HFFc6 (cell line): ENCODE data around the gene DGLUCY. TPM values are rescaled to one million over a fixed set of nuclear protein-coding genes. Genes with fewer than 3 reads are reported as not detected.

Source experiments
- DNase-seq: peaks from one replicate; pipeline ENCODE4 v3.0.0-alpha.2; 2018
- H3K27ac Mint-ChIP-seq: 2 replicates; pipeline ENCODE4 v1.8.0; 2020; ENCODE audit warnings: mild to moderate bottlenecking, mixed read lengths
- H3K27me3 Mint-ChIP-seq: 2 replicates; pipeline ENCODE4 v1.8.0; 2021; ENCODE audit warnings: mild to moderate bottlenecking, moderate library complexity, mixed read lengths; ENCODE audit not compliant: insufficient read depth
- H3K36me3 Mint-ChIP-seq: 2 replicates; pipeline ENCODE4 v1.8.0; 2021; ENCODE audit warnings: low read depth, mixed read lengths
- H3K4me1 Mint-ChIP-seq: 2 replicates; pipeline ENCODE4 v1.8.0; 2020; ENCODE audit warnings: low read depth, mixed read lengths
- H3K4me3 Mint-ChIP-seq: 2 replicates; pipeline ENCODE4 v1.8.0; 2020; ENCODE audit warnings: mild to moderate bottlenecking, moderate library complexity, mixed read lengths
- H3K9me3 Mint-ChIP-seq: 2 replicates; pipeline ENCODE4 v1.8.0; 2020; ENCODE audit warnings: mild to moderate bottlenecking, mixed read lengths
- total RNA-seq, 6 experiments: library from RNA; stranded (reverse); fragmentation: NEBNext Ultra II Directional; extraction: Animal tissue kit (Norgen Biotek cat#: 25700); gene quantifications; 2 replicates in 1 of 6; 3 replicates in 5 of 6; pipeline ENCODE4 v1.2.3, GENCODE V29; 2021
- TF ChIP-seq, protein P1 (sequence below): fragments of 200-600 bp; sonication (generic); IDR thresholded peaks from 2 replicates; pipeline ENCODE4 v1.5.0; 2021; ENCODE audit warnings: antibody characterized with exemption, mild to moderate bottlenecking

The DGLUCY gene
- total RNA-seq, 6 experiments from 2014 or later, result 13.5 to 18.1 (median 15.2) TPM

DNA sequence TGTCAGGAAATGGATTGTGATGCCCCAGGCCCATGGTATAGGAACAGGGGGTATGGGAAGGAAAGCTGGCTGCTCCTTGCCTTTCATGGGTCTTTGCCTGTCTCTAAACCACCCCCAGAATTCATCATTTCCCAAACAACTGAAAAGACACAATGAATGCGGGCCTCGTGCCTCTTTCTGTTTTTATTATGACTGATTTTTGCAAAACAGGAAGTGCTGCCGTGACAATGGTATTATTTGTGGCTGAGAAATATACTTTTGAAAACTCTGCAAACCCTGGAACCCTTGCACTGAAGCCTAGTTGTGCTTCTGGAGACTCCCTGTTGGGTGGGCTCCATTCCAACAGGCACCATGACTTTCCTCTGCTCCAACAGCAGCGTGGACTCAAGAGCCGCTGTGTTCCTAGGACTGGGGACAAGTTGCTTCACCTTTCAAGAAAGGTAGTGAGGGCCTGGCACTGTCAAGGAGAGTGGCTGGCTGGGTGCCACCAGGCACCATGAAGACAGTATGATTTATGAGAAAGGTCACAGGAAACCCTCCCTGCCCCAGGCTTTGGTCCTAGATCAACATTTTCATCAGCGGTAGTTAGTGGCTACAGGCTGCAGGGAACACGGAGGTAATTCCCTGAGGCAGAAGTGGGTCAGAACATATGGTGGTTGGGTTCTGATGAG lies 4.8 kb upstream of the DGLUCY start:
- Mint-ChIP-seq H3K36me3 (no peaks in the 10 kb centered on the region), H3K27me3 (peaks cover 6% of the 10 kb centered on the region), H3K4me3 (no peak overlapping the region), H3K27ac (no peak overlapping the region), H3K9me3 (no peaks in the 10 kb centered on the region), H3K4me1 (peaks cover 23% of the 10 kb centered on the region)
- DNase-seq, result no peak
- TF ChIP-seq, protein P1, sequence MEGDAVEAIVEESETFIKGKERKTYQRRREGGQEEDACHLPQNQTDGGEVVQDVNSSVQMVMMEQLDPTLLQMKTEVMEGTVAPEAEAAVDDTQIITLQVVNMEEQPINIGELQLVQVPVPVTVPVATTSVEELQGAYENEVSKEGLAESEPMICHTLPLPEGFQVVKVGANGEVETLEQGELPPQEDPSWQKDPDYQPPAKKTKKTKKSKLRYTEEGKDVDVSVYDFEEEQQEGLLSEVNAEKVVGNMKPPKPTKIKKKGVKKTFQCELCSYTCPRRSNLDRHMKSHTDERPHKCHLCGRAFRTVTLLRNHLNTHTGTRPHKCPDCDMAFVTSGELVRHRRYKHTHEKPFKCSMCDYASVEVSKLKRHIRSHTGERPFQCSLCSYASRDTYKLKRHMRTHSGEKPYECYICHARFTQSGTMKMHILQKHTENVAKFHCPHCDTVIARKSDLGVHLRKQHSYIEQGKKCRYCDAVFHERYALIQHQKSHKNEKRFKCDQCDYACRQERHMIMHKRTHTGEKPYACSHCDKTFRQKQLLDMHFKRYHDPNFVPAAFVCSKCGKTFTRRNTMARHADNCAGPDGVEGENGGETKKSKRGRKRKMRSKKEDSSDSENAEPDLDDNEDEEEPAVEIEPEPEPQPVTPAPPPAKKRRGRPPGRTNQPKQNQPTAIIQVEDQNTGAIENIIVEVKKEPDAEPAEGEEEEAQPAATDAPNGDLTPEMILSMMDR, result no peak

DNA sequence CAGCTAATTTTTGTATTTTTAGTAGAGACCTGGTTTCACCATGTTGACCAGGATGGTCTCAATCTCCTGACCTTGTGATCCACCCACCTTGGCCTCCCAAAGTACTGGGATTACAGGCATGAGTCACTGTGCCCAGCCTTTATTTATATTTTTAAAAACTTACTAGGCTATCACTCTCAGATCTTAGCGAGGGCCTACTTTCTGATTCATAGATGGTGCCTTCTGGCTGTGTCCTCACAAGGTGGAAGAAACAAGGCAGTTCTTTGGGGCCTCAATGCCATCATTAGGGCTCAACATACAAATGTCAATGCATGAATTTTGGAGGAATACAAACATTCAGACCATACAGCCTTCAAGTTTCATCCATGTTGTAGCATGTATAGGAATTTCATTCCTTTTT lies 2.4 kb upstream of the DGLUCY start:
- Mint-ChIP-seq H3K4me1 (peaks cover 46% of the 10 kb centered on the region), H3K4me3 (no peak overlapping the region), H3K9me3 (no peaks in the 10 kb centered on the region), H3K36me3 (no peaks in the 10 kb centered on the region), H3K27ac (no peak overlapping the region), H3K27me3 (peaks cover 4% of the 10 kb centered on the region; the same call in 1 of the 2 replicates)
- DNase-seq, result no peak
- TF ChIP-seq, protein P1, result no peak

DNA sequence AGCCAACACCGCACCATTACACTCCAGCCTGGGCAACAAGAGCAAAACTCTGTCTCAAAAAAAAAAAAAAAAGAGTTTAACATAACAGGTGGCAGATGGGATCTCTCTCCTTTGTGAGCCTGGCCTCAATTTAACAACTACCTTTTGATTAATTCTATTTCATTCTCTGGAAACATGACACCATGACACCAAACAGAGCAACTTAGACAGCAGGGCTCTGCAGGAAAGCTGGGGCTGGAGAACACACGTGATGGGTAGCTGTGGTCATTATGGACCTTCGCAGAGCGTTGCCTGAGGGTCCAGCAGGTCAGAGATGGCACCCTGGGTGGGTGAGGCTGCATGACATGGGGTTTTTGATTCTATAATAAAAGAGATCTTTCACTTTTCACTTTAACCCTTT lies 1.7 kb upstream of the DGLUCY start:
- Mint-ChIP-seq H3K4me1 (peaks cover 47% of the 10 kb centered on the region), H3K9me3 (no peaks in the 10 kb centered on the region), H3K27me3 (peaks cover 3% of the 10 kb centered on the region; the same call in 1 of the 2 replicates), H3K4me3 (peak overlapping the region; percentile 45; the same call in 1 of the 2 replicates), H3K27ac (no peak overlapping the region), H3K36me3 (no peaks in the 10 kb centered on the region)
- TF ChIP-seq, protein P1, result no peak
- no peak for DNase-seq

DNA sequence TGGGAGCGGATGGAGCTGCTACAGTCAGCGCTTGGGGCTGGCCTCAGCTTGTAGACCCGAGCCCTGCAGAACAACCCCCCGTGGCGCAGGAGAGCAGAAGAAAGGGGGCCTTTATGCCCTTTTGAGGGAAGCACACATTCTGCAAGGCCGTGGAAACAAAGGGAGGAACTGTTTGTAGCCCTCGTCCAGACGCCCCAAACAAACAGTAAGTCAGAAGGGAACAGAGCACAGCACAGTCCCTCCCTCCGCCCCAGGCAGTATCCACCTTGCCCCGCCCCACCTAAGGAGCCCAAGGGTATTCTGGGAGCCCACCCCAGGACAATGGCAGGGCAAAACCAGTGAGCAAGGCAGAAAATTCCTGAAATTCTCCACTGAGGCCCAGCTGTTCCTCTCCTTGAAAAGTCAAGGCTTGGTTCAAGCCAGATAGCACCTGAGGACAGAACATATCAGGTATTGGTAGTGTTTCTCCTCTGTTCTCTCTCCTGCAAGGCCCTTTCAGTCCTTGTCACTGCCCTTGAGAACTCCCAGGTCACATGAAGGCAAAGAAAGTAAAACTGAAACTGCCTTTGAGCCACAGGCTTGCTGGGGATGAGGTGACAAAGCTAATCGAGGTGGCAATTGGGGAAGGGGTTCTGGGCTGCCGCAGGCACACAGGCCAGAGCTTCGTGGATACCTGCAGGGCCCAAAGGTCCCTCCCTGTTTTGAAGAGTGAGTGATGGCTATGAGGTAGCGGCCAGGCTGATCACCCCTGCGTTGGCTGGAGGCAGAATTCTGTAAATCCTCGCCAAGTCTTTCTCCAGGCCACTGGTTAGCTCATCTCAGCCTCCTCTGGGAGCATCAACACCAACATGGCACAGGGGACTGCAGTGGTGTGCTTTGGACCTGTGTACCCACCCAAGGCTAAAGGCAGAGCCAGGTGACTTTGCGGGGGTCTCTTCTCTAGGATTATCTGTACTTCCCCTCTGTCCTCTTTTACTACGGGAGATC lies 499 bp downstream of the DGLUCY start:
- H3K4me3 Mint-ChIP-seq, result peak overlapping the region; percentile 99
- H3K27me3 Mint-ChIP-seq, result peaks cover 3% of the 10 kb centered on the region; the same call in 1 of the 2 replicates
- peak overlapping the region; percentile 99 for H3K27ac Mint-ChIP-seq
- peaks cover 45% of the 10 kb centered on the region for H3K4me1 Mint-ChIP-seq
- H3K9me3 Mint-ChIP-seq, result no peaks in the 10 kb centered on the region
- TF ChIP-seq, protein P1, result no peak
- peaks cover 10% of the 10 kb centered on the region for H3K36me3 Mint-ChIP-seq
- peak; percentile 15 for DNase-seq

DNA sequence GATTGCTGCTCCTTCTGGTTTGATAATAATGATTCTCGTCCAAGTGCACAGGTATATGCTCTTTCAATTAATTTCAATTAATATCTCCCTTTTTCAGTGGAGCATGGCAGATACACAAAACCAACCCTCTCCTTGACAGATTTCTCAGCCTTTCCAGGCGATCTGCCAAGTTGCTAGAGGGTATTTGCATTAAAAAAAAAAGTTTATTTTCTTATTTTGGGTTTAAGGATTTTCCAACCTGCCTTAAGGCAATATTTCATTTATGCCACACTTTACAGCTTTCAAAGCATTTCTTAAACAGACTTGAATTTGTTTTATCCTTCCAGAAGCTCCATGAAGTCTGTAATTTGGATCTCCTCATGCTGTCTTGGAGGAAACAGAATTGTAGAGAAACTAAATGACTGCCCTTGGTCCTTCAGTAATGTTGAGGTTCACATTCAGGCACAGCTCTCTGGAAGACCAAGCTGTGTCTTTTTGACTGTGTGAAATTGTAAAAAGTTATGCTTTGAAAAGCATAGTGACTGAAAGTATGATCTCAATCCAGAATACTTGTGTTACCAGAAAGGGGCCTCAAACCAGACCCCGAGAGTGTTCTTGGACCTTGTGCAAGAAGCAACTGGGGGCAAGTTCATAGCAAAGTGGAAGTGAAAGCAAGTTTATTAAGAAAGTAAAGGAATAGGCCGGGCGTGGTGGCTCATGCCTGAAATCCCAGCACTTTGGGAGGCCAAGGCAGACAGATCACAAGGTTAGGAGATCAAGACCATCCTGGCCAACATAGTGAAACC lies 2.3 kb downstream of the DGLUCY start:
- Mint-ChIP-seq H3K27ac (no peak overlapping the region), H3K36me3 (peaks cover 13% of the 10 kb centered on the region), H3K4me3 (0 out of 2 replicates have a peak overlapping the region, but pooled peaks have one; percentile 1), H3K27me3 (peaks cover 3% of the 10 kb centered on the region; the same call in 1 of the 2 replicates), H3K4me1 (peaks cover 63% of the 10 kb centered on the region), H3K9me3 (no peaks in the 10 kb centered on the region)
- TF ChIP-seq, protein P1, result no peak
- DNase-seq, result no peak
